Breast epithelium (tissue), 4 donors: Measurements from ENCODE around the gene CTNNA3. TPM values are rescaled to one million over a fixed set of nuclear protein-coding genes. Genes with fewer than 3 reads are reported as not detected.

Experiments
- DNase-seq, 2 donors: peaks; one replicate each; pipeline ENCODE4 v3.0.0-alpha.2; 2019; ENCODE audit warnings: low spot score in 2 of 2
- H3K27ac ChIP-seq, 2 donors: fragments of 200-600 bp; sonication (generic) in 1 of 2; one replicate each; pipeline ENCODE4 v1.5.1; 2016 to 2019; ENCODE audit warnings: mild to moderate bottlenecking in 1 of 2
- H3K27me3 ChIP-seq, 2 donors: fragments of 200-600 bp; sonication (generic) in 1 of 2; one replicate each; pipeline versions ENCODE4 v1.5.1 to v1.6.0; 2017 to 2019; ENCODE audit warnings: control low read depth in 1 of 2, mild to moderate bottlenecking in 1 of 2
- H3K36me3 ChIP-seq: fragments of 200-600 bp; one replicate; pipeline ENCODE4 v1.5.1; 2019
- H3K4me1 ChIP-seq, 2 donors: fragments of 200-600 bp; sonication (generic); one replicate each; pipeline ENCODE4 v1.5.1; 2016 to 2019; ENCODE audit warnings: control low read depth in 1 of 2
- H3K4me3 ChIP-seq, 3 donors: fragments of 200-600 bp; sonication (generic); 1 replicate in 2 of 3; 2 replicates in 1 of 3; pipeline ENCODE4 v1.5.1; 2016 to 2019; ENCODE audit warnings: mild to moderate bottlenecking in 3 of 3, moderate library complexity in 2 of 3
- H3K9me3 ChIP-seq, 2 donors: fragments of 200-600 bp; sonication (generic) in 1 of 2; one replicate each; pipeline ENCODE4 v1.5.1; 2016 to 2019; ENCODE audit warnings: control low read depth in 1 of 2
- POLR2A ChIP-seq: fragments of 450-650 bp; IDR thresholded peaks from one replicate; pipeline ENCODE4 v1.6.1; 2016; ENCODE audit warnings: antibody characterized with exemption, mild to moderate bottlenecking, moderate library complexity
- POLR2AphosphoS5 ChIP-seq, 3 donors: sonication (generic); formaldehyde crosslinking; IDR thresholded peaks; one replicate each; pipeline ENCODE4 v1.6.1; 2017; ENCODE audit warnings: antibody characterized with exemption in 3 of 3
- intact Hi-C: fragments of 100-400 bp; cut with DNase I; formaldehyde crosslinking; loops from one replicate; pipeline ENCODE4 v1.15.1; 2023; ENCODE audit warnings: low total_unique reads
- total RNA-seq, 3 donors: library from RNA; depleted of rRNA; stranded (reverse); fragments of >200 nt; gene quantifications; one replicate each; pipeline ENCODE4 v1.1.0, GENCODE V29; 2016
- TF ChIP-seq, protein P1 (sequence below), 3 donors: fragments of 450-650 bp; IDR thresholded peaks; one replicate each; pipeline ENCODE4 v1.5.1; 2016 to 2017; ENCODE audit warnings: antibody characterized with exemption in 3 of 3, mild to moderate bottlenecking in 3 of 3, moderate library complexity in 3 of 3

CTNNA3 gene
- total RNA-seq, 3 donors from 2014 or later: 0.33 to 1.1 (median 0.59) TPM

DNA sequence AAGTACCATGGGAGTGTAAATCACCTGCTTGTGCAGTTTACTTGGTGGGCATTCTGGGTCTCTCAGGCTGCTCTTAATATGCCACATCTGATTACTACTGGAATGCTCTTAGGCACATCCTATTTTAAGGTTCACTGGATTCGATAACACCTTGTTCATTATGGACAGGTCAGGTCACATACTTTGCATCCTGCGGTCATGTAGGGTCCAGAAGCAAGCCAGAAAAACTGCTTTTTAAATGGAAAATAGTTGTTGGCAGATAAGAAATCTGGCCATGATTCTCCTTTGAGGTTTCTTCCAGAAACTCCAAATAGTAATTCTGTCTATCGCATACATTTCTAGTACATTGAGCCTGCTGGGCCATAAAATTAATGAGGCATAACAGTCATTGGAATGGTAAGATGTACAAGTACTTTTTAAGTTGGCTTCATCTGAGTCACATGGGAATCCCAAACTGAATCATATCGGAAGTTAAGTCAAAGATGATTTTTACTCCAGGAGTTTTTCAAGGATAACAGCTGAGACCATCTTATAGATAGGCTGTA, 398.3 kb downstream of the CTNNA3 start:
- TF ChIP-seq POLR2AphosphoS5 (IDR thresholded peaks at IDR 0.05) (no peak), POLR2A (no peak)
- TF ChIP-seq, protein P1, sequence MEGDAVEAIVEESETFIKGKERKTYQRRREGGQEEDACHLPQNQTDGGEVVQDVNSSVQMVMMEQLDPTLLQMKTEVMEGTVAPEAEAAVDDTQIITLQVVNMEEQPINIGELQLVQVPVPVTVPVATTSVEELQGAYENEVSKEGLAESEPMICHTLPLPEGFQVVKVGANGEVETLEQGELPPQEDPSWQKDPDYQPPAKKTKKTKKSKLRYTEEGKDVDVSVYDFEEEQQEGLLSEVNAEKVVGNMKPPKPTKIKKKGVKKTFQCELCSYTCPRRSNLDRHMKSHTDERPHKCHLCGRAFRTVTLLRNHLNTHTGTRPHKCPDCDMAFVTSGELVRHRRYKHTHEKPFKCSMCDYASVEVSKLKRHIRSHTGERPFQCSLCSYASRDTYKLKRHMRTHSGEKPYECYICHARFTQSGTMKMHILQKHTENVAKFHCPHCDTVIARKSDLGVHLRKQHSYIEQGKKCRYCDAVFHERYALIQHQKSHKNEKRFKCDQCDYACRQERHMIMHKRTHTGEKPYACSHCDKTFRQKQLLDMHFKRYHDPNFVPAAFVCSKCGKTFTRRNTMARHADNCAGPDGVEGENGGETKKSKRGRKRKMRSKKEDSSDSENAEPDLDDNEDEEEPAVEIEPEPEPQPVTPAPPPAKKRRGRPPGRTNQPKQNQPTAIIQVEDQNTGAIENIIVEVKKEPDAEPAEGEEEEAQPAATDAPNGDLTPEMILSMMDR (IDR thresholded peaks at IDR 0.05): no peak
- no peaks in the 10 kb centered on the region for H3K9me3 ChIP-seq
- DNase-seq: no peak
- no peaks in the 10 kb centered on the region for H3K27me3 ChIP-seq
- H3K4me1 ChIP-seq: no peaks in the 10 kb centered on the region
- intact Hi-C loops: no loop called here
- no peaks in the 10 kb centered on the region for H3K36me3 ChIP-seq
- no peak overlapping the region for H3K4me3 ChIP-seq
- H3K27ac ChIP-seq: no peak overlapping the region

- Histone ChIP-seq H3K27me3 (no peaks in the 10 kb centered on the region), H3K4me3 (no peak overlapping the region), H3K27ac (no peak overlapping the region), H3K4me1 (no peaks in the 10 kb centered on the region), H3K36me3 (no peaks in the 10 kb centered on the region), H3K9me3 (no peaks in the 10 kb centered on the region)
- no peak for DNase-seq
- TF ChIP-seq POLR2A (no peak), POLR2AphosphoS5 (IDR thresholded peaks at IDR 0.05) (no peak)
- TF ChIP-seq, protein P1 (IDR thresholded peaks at IDR 0.05): no peak
- intact Hi-C loops: no loop called here
Measured at GRCh38 chr10:67296926-67297325, 399.1 kb downstream of the CTNNA3 start.

GRCh38 chr10:67288688-67289410, 407.1 kb downstream of the CTNNA3 start:
- H3K4me1 ChIP-seq: no peaks in the 10 kb centered on the region
- DNase-seq: no peak
- H3K27ac ChIP-seq: no peak overlapping the region
- intact Hi-C loops: no loop called here
- no peaks in the 10 kb centered on the region for H3K9me3 ChIP-seq
- H3K27me3 ChIP-seq: no peaks in the 10 kb centered on the region
- no peaks in the 10 kb centered on the region for H3K36me3 ChIP-seq
- TF ChIP-seq POLR2AphosphoS5 (IDR thresholded peaks at IDR 0.05): no peak
- no peak for TF ChIP-seq POLR2A
- TF ChIP-seq, protein P1 (IDR thresholded peaks at IDR 0.05): no peak
- no peak overlapping the region for H3K4me3 ChIP-seq

- Histone ChIP-seq H3K27me3 (no peaks in the 10 kb centered on the region), H3K27ac (no peak overlapping the region), H3K4me3 (no peak overlapping the region), H3K9me3 (no peaks in the 10 kb centered on the region), H3K4me1 (no peaks in the 10 kb centered on the region), H3K36me3 (no peaks in the 10 kb centered on the region)
- DNase-seq: no peak
- no peak for TF ChIP-seq POLR2A
- no peak for TF ChIP-seq POLR2AphosphoS5 (IDR thresholded peaks at IDR 0.05)
- TF ChIP-seq, protein P1 (IDR thresholded peaks at IDR 0.05): no peak
- intact Hi-C loops: no loop called here
Measured at GRCh38 chr10:67284589-67284988, 411.4 kb downstream of the CTNNA3 start.

GRCh38 chr10:67282871-67283270, 413.1 kb downstream of the CTNNA3 start:
- no peaks in the 10 kb centered on the region for H3K4me1 ChIP-seq
- H3K27ac ChIP-seq: no peak overlapping the region
- no peaks in the 10 kb centered on the region for H3K36me3 ChIP-seq
- H3K4me3 ChIP-seq: no peak overlapping the region
- intact Hi-C loops: no loop called here
- no peaks in the 10 kb centered on the region for H3K27me3 ChIP-seq
- H3K9me3 ChIP-seq: no peaks in the 10 kb centered on the region
- no peak for DNase-seq
- no peak for TF ChIP-seq POLR2A
- no peak for TF ChIP-seq POLR2AphosphoS5 (IDR thresholded peaks at IDR 0.05)
- TF ChIP-seq, protein P1 (IDR thresholded peaks at IDR 0.05): no peak
